Uterus (tissue), 2 donors: ENCODE results near the gene PFKFB2.

Experiments
- POLR2A ChIP-seq, 2 donors: fragments of 450-650 bp; IDR thresholded peaks; one replicate each; pipeline ENCODE4 v1.6.1; 2016; ENCODE audit warnings: antibody characterized with exemption in 2 of 2, mild to moderate bottlenecking in 1 of 2, moderate library complexity in 1 of 2
- TF ChIP-seq, protein P1 (sequence below), 4 experiments: fragments of 200-600 bp in 2 of 4; fragments of 450-650 bp in 2 of 4; sonication (generic) in 2 of 4; IDR thresholded peaks; one replicate each; pipeline ENCODE4 v1.5.1; 2016 to 2019; ENCODE audit warnings: antibody characterized with exemption in 4 of 4, mild to moderate bottlenecking in 2 of 4, moderate library complexity in 1 of 4

DNA sequence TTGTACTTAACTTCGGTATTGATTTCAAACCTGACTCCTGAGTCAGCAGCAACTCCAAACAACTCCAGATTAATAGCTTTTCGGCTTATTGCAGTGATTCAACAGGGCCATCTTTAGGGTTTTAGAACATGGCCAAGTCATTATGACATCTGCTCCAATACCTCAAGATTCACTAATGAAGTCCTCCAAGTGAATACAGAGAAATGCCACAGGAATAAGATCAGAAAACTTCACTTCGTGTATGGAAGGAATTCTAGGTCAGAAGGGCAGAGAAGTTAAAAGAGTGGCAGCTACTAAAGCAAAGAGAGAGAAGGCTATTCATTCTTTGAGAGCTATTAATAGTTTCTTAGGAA, 12.9 kb upstream of the PFKFB2 start:
- TF ChIP-seq, protein P1, sequence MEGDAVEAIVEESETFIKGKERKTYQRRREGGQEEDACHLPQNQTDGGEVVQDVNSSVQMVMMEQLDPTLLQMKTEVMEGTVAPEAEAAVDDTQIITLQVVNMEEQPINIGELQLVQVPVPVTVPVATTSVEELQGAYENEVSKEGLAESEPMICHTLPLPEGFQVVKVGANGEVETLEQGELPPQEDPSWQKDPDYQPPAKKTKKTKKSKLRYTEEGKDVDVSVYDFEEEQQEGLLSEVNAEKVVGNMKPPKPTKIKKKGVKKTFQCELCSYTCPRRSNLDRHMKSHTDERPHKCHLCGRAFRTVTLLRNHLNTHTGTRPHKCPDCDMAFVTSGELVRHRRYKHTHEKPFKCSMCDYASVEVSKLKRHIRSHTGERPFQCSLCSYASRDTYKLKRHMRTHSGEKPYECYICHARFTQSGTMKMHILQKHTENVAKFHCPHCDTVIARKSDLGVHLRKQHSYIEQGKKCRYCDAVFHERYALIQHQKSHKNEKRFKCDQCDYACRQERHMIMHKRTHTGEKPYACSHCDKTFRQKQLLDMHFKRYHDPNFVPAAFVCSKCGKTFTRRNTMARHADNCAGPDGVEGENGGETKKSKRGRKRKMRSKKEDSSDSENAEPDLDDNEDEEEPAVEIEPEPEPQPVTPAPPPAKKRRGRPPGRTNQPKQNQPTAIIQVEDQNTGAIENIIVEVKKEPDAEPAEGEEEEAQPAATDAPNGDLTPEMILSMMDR (IDR thresholded peaks at IDR 0.05), result no peak
- no peak for TF ChIP-seq POLR2A (IDR thresholded peaks at IDR 0.05)
